ENCODE results near the gene ERCC6L2. TPM values are rescaled to one million over a fixed set of nuclear protein-coding genes. Genes with fewer than 3 reads are reported as not detected.

Gene ERCC6L2
- total RNA-seq, 3 donors from 2014 or later, result 32.4 to 69.4 (median 51.4) TPM

- intact Hi-C loops (cut with DNase I, micrococcal nuclease), result no loop called here
- Histone ChIP-seq H3K4me1 (ENCODE audit: low read depth) (no peaks in the 10 kb centered on the region), H3K36me3 (ENCODE audit: low read depth) (no peaks in the 10 kb centered on the region), H3K4me3 (no peak overlapping the region), H3K9me3 (no peaks in the 10 kb centered on the region)
- no peak for TF ChIP-seq CTCF (IDR thresholded peaks at IDR 0.05)
- DNase-seq (no peak), ATAC-seq (no peak)
These were observed 117.8 kb downstream of the ERCC6L2 start for GRCh38 chr9:95993337-95993736.

GRCh38 chr9:95999390-95999789, 123.9 kb downstream of the ERCC6L2 start:
- H3K9me3 ChIP-seq, result peaks cover 5% of the 10 kb centered on the region
- intact Hi-C loops (cut with DNase I, micrococcal nuclease), result no loop called here
- DNase-seq (no peak), ATAC-seq (no peak)
- no peaks in the 10 kb centered on the region for H3K4me1 ChIP-seq (ENCODE audit: low read depth)
- no peaks in the 10 kb centered on the region for H3K36me3 ChIP-seq (ENCODE audit: low read depth)
- no peak overlapping the region for H3K4me3 ChIP-seq
- no peak for TF ChIP-seq CTCF (IDR thresholded peaks at IDR 0.05)

- intact Hi-C loops (cut with DNase I, micrococcal nuclease), result no loop called here
- Histone ChIP-seq H3K4me3 (no peak overlapping the region), H3K36me3 (ENCODE audit: low read depth) (no peaks in the 10 kb centered on the region), H3K4me1 (ENCODE audit: low read depth) (no peaks in the 10 kb centered on the region), H3K9me3 (peaks cover 5% of the 10 kb centered on the region)
- DNase-seq (no peak), ATAC-seq (no peak)
- TF ChIP-seq CTCF (IDR thresholded peaks at IDR 0.05), result no peak
These were observed 128.9 kb downstream of the ERCC6L2 start for GRCh38 chr9:96004379-96004778.

- intact Hi-C loops (cut with DNase I, micrococcal nuclease), result no loop called here
- no peak for ATAC-seq
- Histone ChIP-seq H3K9me3 (peaks cover 5% of the 10 kb centered on the region), H3K4me3 (no peak overlapping the region), H3K36me3 (ENCODE audit: low read depth) (no peaks in the 10 kb centered on the region), H3K4me1 (ENCODE audit: low read depth) (no peaks in the 10 kb centered on the region)
- no peak for DNase-seq
- no peak for TF ChIP-seq CTCF (IDR thresholded peaks at IDR 0.05)
These were observed 130.9 kb downstream of the ERCC6L2 start for GRCh38 chr9:96006296-96006879.

GRCh38 chr9:96006961-96007360, 131.5 kb downstream of the ERCC6L2 start:
- Histone ChIP-seq H3K4me3 (no peak overlapping the region), H3K36me3 (ENCODE audit: low read depth) (no peaks in the 10 kb centered on the region), H3K9me3 (peaks cover 2% of the 10 kb centered on the region), H3K4me1 (ENCODE audit: low read depth) (no peaks in the 10 kb centered on the region)
- intact Hi-C loops (cut with DNase I, micrococcal nuclease), result no loop called here
- TF ChIP-seq CTCF (IDR thresholded peaks at IDR 0.05), result no peak
- no peak for ATAC-seq
- no peak for DNase-seq

Measured in mucosa of descending colon (tissue), 3 donors.